DMS 273 (cell line): ENCODE data around the gene DMRTC1B.
"Not testable (repeated sequence)": the region's sequence is repeated elsewhere in the genome, so short reads cannot be mapped to it uniquely, and the experiment has no call there.

Experiments used
- DNase-seq: peaks from one replicate; lab custom pipeline; 2025; ENCODE audit not compliant: unreplicated experiment; lab: John Stamatoyannopoulos, UW

Gene DMRTC1B, protein sequence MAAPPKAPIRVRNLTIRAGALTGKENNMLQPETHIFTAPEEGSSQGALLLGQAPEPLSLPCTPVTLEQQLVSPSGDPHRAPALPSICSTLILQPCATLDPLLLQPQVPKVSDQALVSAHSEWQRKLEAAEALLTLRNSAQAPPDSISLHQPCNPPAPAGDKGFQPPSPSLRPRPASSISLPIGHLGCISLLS

DNA sequence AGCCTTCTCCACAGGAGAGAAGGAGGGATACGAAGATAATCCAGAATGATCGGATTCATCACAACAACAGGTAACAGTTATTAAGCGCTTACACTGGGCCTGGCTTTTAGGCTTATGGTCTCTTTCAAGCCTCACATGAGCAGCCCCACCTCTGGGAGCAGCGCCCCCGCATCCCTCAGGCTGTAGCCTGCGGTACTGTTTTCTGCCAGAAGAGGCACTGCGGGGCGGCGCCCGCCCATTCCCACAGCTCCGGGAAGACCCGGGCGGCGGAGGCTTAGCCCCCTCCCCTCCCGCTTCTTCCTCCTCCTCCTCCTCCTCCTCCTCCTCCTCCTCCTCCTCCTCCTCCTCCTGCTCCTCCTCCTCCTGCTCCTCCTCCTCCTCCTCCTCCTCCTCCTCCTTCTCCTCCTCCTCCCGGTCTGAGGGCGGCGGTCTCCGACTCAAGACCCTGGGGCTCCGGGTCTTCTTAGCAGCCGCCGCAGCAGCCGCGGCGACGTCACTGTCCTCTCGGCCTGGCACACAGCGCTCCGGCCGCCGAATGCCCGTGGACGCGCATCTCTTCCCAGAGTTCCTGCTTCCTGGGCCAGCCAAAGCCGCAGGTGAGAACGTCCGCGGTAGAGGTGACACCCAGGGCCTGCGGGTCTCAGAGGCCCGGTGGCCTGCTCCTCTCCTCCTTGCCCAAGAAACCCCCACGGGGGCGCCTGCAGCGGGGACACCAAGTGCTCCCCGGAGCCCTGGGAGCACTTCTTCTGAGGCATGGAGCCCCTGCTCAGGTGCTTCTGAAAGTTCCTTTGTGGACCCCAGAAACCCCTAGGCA is at the start of gene DMRTC1B:
Gene DMRTC1B (plus strand): TSS at position 238 of the 814 bp plus-strand sequence. CDS start 68,246 bp downstream, outside the sequence.
- not testable (repeated sequence) for DNase-seq

DNA sequence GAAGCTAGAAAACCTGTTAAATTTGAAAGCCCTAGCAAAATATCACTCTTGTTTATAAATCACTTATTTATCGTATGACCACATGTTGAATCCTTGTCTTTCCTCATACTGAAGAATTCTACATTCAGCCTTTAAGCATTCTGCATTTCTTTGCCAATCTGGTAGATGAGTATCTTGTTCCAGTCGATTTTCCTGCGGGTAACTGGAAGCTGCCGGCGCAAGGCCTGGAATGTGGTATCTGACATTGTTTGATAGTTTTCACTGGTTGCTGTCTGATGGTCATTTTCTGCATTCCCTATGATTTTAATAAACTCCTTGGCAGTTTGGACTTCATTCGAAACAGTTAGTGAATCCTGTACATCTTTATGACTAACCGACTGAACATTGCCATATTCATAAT is 48.8 kb upstream of the DMRTC1B start:
- DNase-seq = no peak

DNA sequence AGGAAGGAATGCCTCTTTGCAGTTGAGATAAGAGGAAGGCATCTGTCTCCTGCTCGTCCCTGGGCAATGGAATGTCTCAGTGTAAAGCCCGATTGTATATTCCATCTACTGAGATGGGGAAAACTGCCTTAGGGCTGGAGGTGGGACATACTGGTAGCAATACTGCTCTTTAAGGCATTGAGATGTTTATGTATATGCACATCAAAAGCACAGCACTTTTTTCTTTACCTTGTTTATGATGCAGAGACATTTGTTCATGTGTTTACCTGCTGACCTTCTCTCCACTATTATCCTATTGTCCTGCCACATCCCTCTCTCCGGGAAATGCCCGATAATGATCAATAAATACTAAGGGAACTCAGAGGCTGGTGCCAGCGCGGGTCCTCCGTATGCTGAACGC is 43.1 kb upstream of the DMRTC1B start:
- DNase-seq = not testable (repeated sequence)

DNA sequence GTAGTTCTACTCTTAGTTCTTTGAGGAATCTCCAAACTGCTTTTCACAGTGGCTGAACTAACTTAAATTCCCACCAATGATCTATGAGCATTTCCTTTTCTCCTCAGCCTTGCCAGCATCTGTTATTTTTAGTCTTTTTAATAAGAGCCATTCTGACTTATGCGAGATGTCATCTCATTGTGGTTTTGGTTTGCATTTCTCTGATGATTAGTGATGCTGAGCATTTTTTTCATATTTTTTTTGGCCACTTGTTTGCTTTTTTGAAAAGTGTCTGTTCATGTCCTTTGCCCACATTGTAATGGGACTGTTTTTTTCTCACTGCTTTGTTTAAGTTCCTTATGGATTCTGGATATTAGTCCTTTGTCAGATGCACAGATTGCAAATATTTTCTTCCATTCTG is 41.1 kb upstream of the DMRTC1B start:
- no peak for DNase-seq

DNA sequence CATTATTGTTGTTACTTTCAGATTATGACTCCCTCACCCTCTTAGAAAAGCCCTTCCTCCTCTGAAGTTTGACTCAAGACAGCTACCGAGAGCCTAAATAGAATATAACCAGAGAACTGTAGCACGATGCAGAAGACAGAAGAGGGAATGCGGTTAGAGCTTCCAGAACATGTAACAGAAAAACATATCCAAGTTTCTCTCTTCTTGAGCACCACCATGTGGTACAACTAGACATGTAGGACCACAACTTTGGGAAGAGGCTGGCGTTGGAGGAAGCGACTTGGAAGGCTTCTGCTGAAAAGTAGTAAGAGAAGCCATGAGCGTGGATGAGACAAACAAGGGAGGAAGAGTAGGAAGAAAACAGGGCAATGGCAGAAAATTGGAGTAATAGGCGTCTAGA is 31.1 kb upstream of the DMRTC1B start:
- DNase-seq = not testable (repeated sequence)

DNA sequence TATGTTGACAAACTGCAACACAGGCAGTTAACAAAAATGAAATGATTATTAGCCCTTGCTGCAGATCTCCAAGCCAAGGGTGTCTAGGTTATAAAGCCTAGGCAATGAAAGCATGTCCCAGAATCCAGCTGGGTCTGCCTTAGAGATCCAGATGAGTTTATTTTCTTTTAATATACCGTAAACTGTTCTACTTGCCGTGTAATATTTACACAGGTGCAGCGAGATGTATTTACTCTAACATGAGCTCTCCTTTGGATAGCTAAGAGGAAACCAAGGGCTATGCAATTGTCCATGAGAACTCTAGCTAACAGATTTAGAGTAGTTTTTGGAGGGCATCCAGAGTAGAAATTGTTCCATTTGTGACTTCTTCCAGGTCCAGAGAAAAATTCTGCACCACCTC is 28.1 kb upstream of the DMRTC1B start:
- DNase-seq = not testable (repeated sequence)

DNA sequence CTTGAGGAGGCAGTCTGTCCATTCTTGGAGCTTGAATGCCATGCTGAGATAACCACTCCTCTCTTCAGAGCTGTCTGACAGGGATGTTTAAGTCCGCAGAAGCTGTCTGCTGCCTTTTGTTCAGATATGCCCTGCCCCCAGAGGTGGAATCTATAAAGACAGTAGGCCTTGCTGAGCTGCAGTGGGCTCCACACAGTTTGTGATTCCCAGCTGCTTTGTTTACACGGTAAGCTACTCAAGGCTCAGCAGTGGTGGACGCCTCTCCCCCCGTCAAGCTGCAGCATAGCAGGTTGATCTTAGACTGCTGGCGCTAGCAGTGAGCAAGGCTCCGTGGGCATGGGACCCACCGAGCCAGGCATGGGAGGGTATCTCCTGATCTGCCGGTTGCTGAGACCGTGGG is 16.2 kb upstream of the DMRTC1B start:
- not testable (repeated sequence) for DNase-seq

DNA sequence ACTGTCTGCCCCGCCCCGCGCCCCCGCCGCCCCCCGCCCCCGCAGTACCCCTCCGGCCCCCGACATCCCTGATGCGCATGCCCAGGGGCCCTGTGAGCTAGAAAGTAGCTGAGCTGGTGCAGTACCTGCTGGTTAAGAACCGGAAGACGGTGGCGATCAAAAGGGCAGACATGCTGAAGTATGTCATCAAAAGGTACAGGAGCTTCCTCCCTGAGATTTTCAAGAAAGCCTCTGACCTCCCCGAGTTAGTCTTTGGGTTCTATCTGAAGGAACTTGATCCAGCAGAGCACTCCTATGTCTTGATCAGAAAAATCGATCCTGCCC is 739 bp downstream of the DMRTC1B start:
- DNase-seq = not testable (repeated sequence)

DNA sequence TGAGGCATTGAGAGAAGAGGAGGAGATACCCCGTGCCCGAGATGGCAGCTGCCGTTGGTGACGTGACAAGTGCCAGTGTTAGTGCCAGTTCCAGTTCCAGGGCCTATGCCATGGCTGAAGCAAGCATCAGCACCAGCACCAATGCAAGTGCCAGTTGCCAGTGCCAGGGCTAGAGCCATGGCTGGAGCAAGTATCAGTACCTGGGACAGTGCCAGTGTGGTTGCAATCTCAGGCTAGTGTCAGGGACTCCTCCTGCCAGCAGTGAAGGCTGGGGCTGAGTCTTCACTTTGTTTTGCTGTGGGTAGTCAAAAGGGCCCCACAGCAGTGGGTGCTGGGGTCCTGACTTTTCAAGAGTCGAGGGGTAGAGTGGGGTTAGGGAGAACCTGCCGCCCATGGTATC is 1.5 kb downstream of the DMRTC1B start:
- not testable (repeated sequence) for DNase-seq

DNA sequence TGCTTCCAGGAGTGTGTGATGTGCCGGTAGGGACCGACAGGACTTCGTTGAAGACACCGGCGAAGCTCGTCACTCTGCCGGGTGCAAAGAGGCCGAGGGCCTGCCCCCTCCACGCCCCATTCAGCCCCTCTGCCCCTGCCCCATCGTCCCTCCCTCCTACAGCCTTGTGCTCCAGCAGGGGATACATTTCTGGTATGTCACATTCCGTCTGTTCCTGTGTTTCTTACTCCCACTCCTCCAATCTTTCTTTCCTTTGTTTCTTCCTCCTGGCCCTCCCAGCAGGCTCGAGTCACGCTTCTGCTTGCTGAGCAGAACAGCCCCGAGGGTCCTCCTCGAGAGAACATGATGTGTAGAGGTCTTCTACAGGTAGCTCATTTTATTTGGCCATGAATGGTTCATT is 5.9 kb downstream of the DMRTC1B start, which contains the start of gene FAM236B:
Gene FAM236B (minus strand): TSS at position 101 of the 400 bp plus-strand sequence. CDS start 100 bp downstream, at position 1.
- not testable (repeated sequence) for DNase-seq

DNA sequence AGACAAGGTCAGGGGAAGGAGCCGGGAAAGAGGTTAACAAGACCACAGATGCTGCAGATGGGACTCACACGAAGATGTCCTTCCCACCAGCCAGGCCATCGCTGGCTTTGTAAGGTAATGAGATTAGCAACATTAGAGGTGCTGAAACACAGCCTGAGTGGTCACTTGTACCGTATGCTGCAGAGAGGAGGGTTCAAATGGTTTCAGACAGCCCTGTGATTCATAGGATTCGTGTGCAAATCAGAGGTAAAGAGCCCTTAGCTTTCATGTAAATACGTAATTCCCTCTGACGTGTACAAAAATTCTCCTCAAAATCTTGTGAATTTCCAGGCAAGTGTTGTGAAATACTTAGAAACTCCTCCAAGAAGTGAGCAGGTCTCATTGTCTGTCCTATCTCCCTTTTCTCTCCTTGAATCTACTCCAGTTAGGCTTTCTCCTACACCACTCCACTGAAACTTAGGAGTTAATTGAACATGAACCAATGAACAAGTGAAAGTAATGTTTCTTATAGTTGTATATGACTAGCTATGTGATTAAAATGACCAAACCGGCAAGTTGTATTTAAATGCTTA is 6.8 kb downstream of the DMRTC1B start:
- DNase-seq = not testable (repeated sequence)

DNA sequence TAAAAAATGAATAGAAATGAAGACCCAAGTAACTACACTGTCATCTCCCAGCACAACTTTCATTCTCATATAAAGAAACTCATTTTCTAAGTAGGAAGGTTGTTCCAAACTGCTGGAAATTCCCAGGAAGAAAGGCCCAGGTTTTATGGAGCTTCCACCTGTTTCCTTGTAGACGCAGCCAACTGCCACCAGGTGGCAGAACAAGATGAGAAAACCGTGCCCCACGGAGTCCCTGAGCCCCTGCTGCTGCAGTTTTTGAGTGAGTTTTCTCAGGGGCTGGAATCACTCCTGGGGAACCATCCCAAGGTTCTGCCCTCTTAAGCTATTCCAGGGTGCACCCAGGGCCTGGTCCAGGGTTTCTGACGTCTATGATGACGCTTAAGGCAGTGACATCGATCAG is 7.3 kb downstream of the DMRTC1B start:
- DNase-seq = not testable (repeated sequence)

DNA sequence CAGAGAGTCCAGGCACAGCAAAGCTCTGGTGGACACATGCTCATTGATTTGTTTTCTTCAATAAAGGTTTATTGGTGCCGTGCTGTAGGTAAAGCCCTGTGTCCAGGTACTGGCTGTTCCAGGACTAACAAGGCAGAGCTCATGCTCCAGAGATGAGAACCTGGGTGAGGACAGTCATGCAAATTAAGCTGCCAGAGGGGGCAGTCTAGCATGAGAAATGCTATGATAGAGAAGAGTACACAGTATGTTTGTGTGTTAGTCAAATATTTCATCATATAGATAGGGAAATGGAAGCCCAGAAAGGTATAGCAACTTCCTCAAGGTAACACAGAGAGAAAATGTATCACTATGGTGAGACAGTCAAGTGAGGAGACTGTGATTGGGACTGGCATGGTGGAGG is 11.5 kb downstream of the DMRTC1B start:
- DNase-seq = not testable (repeated sequence)

DNA sequence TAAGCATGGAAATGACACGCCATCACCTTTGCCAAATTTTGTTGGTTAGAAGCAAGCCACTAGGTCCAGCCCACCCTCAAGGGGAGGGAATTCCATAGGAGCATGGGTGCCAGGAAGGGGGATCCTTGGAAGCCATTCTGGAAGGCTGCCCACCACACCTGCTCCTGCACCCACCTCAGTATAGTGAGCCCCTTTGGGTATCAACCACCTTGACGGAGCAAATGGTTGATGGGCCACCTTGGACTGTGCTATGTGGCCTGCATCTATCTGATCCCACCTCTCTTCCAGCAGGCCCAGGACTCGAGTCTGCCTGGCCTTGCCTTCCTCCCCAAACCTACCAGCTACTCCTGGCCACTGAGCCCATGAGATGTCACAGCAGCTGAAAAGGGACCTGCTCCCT is 13.7 kb downstream of the DMRTC1B start:
- DNase-seq = not testable (repeated sequence)

DNA sequence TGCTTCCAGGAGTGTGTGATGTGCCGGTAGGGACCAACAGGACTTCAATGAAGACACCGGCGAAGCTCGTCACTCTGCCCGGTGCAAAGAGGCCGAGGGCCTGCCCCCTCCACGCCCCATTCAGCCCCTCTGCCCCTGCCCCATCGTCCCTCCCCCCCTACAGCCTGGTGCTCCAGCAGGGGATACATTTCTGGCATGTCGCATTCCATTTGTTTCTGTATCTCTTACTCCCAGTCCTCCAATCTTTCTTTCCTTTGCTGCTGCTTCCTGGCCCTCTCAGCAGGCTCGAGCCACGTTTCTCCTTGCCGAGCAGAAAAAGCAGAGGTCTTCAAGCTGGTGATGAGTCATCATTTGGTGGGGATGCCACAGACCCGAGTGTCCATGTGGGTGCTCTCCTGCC is 31.4 kb downstream of the DMRTC1B start, which contains the start of gene FAM236D:
Gene FAM236D (minus strand): TSS at position 101 of the 400 bp plus-strand sequence. CDS start 100 bp downstream, at position 1.
- DNase-seq = not testable (repeated sequence)

DNA sequence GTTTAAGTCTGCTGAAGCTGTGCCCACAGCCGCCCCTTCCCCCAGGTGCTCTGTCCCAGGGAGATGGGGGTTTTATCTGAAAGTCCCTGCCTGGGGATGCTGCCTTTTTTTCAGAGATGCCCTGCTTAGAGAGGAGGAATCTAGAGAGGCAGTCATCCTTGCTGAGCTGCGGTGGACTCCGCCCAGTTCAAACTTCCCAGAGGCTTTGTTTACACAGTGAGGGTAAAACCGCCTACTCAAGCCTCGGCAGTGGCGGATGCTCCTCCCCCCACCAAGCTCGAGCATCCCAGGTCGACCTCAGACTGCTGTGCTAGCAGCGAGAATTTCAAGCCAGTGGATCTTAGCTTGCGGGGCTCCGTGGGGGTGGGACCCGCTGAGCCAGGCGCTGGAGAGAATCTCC is 54.0 kb downstream of the DMRTC1B start:
- not testable (repeated sequence) for DNase-seq

DNA sequence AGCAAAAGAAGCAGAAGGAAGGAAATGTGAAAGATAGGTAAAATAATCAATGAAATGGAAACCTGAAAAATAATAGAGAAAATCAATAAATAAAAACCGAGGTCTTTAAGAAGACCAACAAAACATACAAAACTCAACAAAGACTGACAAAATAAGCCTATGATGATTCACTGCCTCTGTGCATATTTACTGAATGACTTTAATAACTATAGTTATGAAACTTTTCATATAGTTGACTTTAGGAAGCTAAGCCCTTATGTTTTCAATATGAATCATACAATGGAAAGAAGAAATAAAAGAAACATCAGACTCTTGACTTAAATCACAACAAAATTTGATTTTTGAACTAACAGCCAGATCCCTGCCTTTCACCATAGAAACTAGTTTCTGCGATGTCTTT is 60.8 kb downstream of the DMRTC1B start:
- not testable (repeated sequence) for DNase-seq

DNA sequence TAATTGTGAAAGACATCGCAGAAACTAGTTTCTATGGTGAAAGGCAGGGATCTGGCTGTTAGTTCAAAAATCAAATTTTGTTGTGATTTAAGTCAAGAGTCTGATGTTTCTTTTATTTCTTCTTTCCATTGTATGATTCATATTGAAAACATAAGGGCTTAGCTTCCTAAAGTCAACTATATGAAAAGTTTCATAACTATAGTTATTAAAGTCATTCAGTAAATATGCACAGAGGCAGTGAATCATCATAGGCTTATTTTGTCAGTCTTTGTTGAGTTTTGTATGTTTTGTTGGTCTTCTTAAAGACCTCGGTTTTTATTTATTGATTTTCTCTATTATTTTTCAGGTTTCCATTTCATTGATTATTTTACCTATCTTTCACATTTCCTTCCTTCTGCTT is 106.2 kb downstream of the DMRTC1B start:
- DNase-seq = not testable (repeated sequence)

DNA sequence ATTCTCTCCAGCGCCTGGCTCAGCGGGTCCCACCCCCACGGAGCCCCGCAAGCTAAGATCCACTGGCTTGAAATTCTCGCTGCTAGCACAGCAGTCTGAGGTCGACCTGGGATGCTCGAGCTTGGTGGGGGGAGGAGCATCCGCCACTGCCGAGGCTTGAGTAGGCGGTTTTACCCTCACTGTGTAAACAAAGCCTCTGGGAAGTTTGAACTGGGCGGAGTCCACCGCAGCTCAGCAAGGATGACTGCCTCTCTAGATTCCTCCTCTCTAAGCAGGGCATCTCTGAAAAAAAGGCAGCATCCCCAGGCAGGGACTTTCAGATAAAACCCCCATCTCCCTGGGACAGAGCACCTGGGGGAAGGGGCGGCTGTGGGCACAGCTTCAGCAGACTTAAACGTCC is 113.0 kb downstream of the DMRTC1B start:
- DNase-seq = not testable (repeated sequence)
